ENCODE results near the gene PPA2. TPM values are rescaled to one million over a fixed set of nuclear protein-coding genes. Genes with fewer than 3 reads are reported as not detected.

PPA2 gene
- total and polyA plus RNA-seq, 8 donors = 10.5 to 473 (median 85.4) TPM

DNA sequence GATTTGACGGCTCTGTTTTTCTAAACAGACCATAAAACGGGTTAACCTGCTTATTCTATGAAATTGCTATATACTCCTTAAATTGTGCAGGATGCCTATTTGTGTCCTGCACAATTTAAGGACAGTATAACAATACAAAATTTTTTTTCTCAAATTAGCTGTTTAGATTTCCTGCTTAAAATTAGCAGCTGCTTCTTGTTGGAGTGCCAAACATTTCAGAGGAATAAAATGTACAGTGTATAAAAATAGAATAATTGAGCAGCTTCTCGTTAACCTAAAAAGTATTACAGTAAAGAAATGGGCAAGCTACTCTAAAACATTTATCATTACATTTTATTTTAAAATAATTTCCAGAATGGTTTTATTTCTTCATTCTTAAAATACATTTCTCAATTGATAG, 100.5 kb downstream of the PPA2 start:
- Histone ChIP-seq H3K36me3 (peaks cover 4 to 36% (median 29%) of the 10 kb centered on the region in 4 donors), H3K9me3 (no peaks in the 10 kb centered on the region), H3K4me3 (no peak overlapping the region), H3K27ac (no peak overlapping the region), H3K4me1 (no peaks in the 10 kb centered on the region), H3K27me3 (no peaks in the 10 kb centered on the region)
- 70 to 86% (median 85%) methylated on average over 3 of the region's 3 CpGs for WGBS, 5 donors
- intact Hi-C loops (cut with DNase I; ENCODE audit: low total_unique reads) = no loop called here
- TF ChIP-seq POLR2A (IDR thresholded peaks at IDR 0.05) (no peak), POLR2AphosphoS5 (IDR thresholded peaks at IDR 0.05) (no peak), EP300 (IDR thresholded peaks at IDR 0.05) (no peak)
- TF ChIP-seq, protein P1, sequence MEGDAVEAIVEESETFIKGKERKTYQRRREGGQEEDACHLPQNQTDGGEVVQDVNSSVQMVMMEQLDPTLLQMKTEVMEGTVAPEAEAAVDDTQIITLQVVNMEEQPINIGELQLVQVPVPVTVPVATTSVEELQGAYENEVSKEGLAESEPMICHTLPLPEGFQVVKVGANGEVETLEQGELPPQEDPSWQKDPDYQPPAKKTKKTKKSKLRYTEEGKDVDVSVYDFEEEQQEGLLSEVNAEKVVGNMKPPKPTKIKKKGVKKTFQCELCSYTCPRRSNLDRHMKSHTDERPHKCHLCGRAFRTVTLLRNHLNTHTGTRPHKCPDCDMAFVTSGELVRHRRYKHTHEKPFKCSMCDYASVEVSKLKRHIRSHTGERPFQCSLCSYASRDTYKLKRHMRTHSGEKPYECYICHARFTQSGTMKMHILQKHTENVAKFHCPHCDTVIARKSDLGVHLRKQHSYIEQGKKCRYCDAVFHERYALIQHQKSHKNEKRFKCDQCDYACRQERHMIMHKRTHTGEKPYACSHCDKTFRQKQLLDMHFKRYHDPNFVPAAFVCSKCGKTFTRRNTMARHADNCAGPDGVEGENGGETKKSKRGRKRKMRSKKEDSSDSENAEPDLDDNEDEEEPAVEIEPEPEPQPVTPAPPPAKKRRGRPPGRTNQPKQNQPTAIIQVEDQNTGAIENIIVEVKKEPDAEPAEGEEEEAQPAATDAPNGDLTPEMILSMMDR (IDR thresholded peaks at IDR 0.05) = no peak
- no peak for DNase-seq

DNA sequence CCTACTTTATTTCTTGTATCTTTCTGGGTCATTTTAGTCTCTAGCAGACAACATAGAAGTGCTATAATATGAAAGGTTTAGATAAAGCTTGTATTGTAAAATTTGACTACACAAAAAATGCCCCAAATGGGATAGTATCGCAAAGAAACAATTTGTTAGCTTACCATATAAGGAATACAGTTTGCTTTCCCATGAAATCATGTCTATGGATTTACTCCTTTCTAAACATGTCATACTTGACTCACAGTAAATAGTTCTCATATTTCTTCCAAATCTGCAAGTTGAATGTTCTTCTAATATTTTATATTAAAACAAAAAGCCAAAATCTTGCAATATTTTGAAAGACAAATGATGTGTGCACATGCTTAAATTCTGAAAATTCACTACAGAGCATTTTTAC, 103.9 kb downstream of the PPA2 start:
- Histone ChIP-seq H3K9me3 (peaks cover 0 to 7% (median 0%) of the 10 kb centered on the region in 4 donors), H3K4me3 (no peak overlapping the region), H3K4me1 (no peaks in the 10 kb centered on the region), H3K27me3 (no peaks in the 10 kb centered on the region), H3K36me3 (peaks cover 4 to 47% (median 46%) of the 10 kb centered on the region in 4 donors), H3K27ac (no peak overlapping the region)
- no peak for DNase-seq
- intact Hi-C loops (cut with DNase I; ENCODE audit: low total_unique reads) = no loop called here
- TF ChIP-seq POLR2AphosphoS5 (IDR thresholded peaks at IDR 0.05) = no peak
- no peak for TF ChIP-seq POLR2A (IDR thresholded peaks at IDR 0.05)
- TF ChIP-seq, protein P1 (IDR thresholded peaks at IDR 0.05) = no peak
- TF ChIP-seq EP300 (IDR thresholded peaks at IDR 0.05) = no peak
- WGBS, 5 donors = 85 to 91% (median 88%) methylated on average over 1 of the region's 1 CpG

DNA sequence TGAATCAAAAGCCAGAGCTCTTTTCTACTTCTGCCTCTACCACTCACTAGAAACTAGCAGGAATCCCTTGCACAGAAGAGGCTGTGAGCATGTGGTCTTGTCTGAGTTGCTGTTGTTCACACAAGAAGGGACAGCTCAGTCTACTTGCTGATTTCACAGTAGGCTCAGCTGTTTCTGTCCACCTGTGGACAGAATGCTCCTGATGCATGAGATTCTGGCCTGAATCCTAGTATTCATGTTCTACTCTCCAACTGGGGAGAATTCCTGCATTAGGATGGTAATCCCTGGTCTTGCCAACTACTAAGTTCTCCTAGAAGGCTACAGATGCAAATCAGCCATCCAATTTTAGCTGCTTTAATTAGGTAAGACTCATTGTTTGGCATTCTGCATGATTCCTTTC, 112.8 kb downstream of the PPA2 start:
- Histone ChIP-seq H3K27ac (no peak overlapping the region), H3K4me1 (no peaks in the 10 kb centered on the region), H3K36me3 (peaks cover 0 to 29% (median 23%) of the 10 kb centered on the region in 4 donors), H3K27me3 (no peaks in the 10 kb centered on the region), H3K9me3 (peaks cover 0 to 8% (median 0%) of the 10 kb centered on the region in 4 donors), H3K4me3 (no peak overlapping the region)
- intact Hi-C loops (cut with DNase I; ENCODE audit: low total_unique reads) = no loop called here
- TF ChIP-seq, protein P1 (IDR thresholded peaks at IDR 0.05) = no peak
- TF ChIP-seq POLR2A (IDR thresholded peaks at IDR 0.05) (no peak), EP300 (IDR thresholded peaks at IDR 0.05) (no peak), POLR2AphosphoS5 (IDR thresholded peaks at IDR 0.05) (no peak)
- no peak for DNase-seq

DNA sequence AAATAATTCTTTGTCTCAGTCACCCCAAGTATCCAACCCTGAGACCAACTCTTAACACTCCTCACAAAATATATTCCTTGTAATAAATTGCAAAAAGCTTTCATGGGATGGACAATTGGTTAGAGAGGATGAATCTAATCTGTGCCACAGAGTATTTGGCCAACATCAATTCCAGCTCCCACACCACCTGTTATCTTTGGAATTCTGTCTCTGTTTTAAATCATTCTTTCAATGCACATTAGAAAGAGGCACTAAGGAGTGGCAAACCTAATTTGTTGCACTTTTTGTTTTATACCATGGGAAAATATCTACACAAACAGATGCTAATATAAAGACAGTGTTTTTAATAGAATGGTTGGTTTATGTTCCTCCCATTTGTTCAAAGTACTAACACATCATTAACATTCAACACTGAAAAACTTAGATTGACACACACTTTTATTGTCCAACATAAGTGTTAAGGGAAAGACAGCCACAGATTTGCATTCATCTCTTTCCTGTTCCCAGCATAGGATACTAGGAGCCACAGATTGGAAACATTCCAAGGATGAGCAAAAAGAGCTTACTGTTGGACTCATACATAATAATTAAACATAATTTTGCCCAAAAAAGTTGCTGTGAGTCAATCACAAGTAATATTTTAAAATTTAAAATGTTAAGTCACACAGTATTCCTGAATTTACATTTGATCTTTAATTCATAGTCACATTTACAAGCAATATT, 116.4 kb downstream of the PPA2 start:
- H3K9me3 ChIP-seq = no peaks in the 10 kb centered on the region
- H3K4me1 ChIP-seq = no peaks in the 10 kb centered on the region
- intact Hi-C loops (cut with DNase I; ENCODE audit: low total_unique reads) = no loop called here
- no peaks in the 10 kb centered on the region for H3K27me3 ChIP-seq
- peaks cover 0 to 15% (median 10%) of the 10 kb centered on the region in 4 donors for H3K36me3 ChIP-seq
- no peak for DNase-seq
- no peak overlapping the region for H3K4me3 ChIP-seq
- no peak overlapping the region for H3K27ac ChIP-seq
- TF ChIP-seq POLR2A (IDR thresholded peaks at IDR 0.05) (no peak), POLR2AphosphoS5 (IDR thresholded peaks at IDR 0.05) (no peak), EP300 (IDR thresholded peaks at IDR 0.05) (no peak)
- TF ChIP-seq, protein P1 (IDR thresholded peaks at IDR 0.05) = no peak
